Measurements from ENCODE around the gene MTFMT.

The MTFMT gene

DNA sequence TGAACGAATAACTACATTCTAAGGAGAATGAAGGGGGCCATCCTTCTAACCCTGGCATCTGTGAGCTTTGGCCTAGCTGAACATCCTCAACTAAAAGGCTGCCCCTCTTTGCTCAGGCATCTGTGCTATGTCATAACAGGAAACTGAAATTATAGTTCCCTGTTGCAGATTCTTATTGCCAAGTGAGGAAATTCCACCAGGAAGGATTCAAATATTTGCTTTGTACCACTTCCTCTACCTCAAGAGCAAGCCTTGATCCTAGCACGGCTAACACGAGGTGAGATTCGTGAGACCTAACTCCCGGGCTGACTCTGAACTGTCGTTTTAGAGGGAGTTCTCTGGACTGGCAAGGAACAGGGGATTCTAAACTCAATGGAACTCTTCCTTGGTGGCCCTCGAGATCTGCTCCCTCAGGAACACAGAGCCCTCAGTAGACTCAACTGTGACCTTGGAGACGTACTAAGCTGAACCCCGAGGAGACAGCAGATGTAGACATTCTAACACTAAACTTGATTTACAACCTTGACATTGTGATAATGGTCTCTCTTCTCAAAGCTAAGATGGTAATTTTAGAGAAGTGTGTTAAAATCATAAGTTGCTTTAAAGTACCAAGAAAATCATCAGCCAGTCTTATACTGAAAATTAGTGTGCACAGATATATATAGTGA, 43.9 kb downstream of the MTFMT start:
- no peak for DNase-seq (ENCODE audit: low read depth)

DNA sequence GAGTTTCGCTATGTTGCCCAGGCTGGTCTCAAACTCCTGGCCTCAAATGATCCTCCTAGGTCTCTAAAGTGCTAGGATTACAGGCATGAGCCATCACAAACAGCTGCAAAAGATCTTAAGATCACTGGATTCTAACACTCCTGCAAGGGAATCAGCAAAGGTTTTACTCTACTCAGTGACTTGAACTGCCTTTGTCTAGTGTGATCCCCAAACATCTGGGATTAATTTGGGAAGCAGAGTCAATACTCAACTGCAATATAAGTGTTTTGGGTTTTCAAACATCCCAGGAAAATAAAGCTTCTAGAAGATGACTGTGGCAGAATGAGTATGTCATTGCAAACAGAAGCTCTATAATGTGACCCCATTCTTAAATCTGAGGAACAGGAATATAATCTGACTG, 47.0 kb downstream of the MTFMT start:
- no peak for DNase-seq (ENCODE audit: low read depth)

GRCh38 chr15:64981812-64982431, 47.5 kb downstream of the MTFMT start:
- no peak for DNase-seq (ENCODE audit: low read depth)

DNA sequence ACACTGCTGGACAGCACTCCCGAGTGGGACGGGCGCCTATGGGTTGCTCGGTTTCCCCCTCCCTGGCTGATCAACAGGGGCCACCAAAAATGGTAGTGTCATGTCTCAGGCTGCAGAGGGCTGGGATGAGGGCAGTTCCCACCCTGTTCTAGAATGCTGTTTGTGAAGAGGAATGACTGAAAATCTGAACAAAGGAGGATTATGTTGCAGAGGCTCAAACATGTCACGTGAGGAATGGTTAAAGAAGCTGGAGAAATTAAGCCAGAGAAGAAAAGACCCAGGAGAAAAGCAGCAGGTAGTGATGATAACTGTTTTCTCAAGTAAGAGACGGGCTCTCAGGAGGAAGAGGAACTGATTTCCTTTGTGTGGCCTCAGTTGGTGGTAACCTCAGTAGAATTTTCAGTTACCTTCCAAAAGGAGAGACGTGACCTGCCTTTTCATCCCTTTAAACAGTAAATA, 50.2 kb downstream of the MTFMT start:
- DNase-seq (ENCODE audit: low read depth), result no peak

GRCh38 chr15:64975390-64975789, 54.0 kb downstream of the MTFMT start:
- no peak for DNase-seq (ENCODE audit: low read depth)

GRCh38 chr15:64970698-64971097, 58.7 kb downstream of the MTFMT start:
- no peak for DNase-seq (ENCODE audit: low read depth)

DNA sequence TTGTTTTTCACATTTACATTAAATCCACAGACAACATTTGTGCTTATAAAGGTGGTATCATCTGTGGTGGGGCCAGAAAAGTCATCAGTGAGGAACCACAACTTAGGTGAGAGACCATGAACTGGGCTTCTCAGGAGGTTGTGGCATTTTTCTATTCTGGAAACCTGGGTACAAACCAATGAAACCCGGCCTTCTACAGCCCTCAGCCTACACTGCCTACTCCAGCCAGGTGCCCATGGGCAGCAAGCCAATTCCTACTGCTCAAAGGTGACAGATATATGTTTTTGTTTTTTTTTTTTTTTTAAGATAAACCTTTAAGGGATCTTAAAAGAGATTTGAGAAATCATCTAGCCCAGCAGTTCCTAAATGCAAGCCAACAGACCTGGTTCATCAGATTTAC, 60.0 kb downstream of the MTFMT start:
- no peak for DNase-seq (ENCODE audit: low read depth)

DNA sequence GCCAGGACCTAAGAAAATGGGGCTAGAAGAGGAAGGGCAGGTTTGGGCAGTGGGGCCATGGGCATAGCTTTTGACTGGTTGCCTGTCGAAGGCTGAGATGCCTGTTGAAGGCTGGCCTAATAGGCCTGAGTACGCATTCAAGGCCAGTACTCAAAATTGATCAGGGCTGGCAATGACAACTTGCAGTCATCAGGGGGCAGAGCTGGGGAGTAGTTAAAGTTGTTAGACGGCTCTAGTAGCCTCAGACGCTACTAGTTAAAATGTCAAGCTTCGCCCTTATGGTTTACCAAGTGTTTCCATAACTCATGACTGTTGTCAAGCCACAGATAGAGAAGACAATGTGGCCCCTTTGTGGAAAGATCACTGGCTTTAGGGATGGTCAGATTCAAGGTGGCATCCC, 68.4 kb downstream of the MTFMT start:
- no peak for DNase-seq (ENCODE audit: low read depth)

DNA sequence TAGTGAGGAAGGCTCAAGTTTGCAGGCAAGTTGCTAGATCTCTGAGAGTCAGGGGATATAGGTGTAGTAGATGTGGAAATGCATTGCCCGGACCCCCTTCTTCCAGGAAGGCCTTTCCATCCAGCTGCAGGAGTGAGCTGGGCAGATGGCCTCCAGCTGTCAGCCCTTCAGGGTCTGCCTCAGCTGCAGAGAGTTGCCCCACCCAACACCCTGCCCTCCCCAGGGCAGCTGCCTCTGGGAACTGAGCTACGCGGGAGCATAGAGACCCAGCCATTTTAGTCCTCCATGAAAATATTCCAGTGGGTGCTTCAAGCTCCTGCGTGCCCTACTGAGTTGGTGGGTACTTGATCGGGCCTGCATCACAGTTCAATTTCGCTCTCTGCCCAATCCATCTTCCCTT, 69.3 kb downstream of the MTFMT start:
- DNase-seq (ENCODE audit: low read depth), result no peak

DNA sequence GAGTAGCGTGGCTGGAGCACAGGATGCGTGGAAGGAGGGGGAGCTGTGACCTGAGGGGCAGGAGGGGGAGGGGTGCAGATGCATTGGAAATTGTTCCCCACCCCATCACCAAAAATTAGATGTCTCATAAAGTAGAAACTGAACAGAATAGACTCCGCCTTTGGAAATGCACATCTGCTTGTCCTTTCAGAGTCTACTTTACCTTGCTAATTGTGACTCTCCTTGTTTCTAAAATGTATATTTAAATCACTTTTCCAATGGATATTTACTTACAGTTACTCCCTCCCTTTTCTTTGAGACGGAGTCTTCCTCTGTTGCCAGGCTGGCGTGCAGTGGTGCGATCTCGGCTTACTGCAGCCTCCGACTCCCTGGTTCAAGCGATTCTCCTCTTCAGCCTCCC, 70.3 kb downstream of the MTFMT start:
- no peak for DNase-seq (ENCODE audit: low read depth)

- DNase-seq (ENCODE audit: low read depth), result no peak
Observed at GRCh38 chr15:64954395-64954794, 75.0 kb downstream of the MTFMT start.

- DNase-seq (ENCODE audit: low read depth), result no peak
Observed at GRCh38 chr15:64951777-64952418, 77.5 kb downstream of the MTFMT start.

Data from stimulated activated CD4-positive, alpha-beta T cell treated with anti-CD3 and anti-CD28 coated beads, Interleukin-2, amount 100 ng/mL, for 4 hours (primary cell).